Body of pancreas (tissue), 4 donors: Measurements from ENCODE around the gene CCDC81. TPM values are rescaled to one million over a fixed set of nuclear protein-coding genes. Genes with fewer than 3 reads are reported as not detected.

ENCODE experiments used
- ATAC-seq: fragments of 150-250 bp; one replicate; pipeline ENCODE4 v1.9.1; 2016
- DNase-seq, 4 donors: peaks; one replicate each; pipeline ENCODE4 v3.0.0-alpha.2; 2019
- H3K27ac ChIP-seq, 4 donors: fragments of 200-600 bp; sonication (generic); 1 replicate in 3 of 4; 2 replicates in 1 of 4; pipeline versions ENCODE4 v1.5.1 to v1.6.1; 2016 to 2019; ENCODE audit warnings: mild to moderate bottlenecking in 1 of 4, mixed read lengths in 1 of 4, moderate library complexity in 1 of 4
- H3K27me3 ChIP-seq, 2 donors: fragments of 200-600 bp; sonication (generic); one replicate each; pipeline ENCODE4 v1.6.0; 2016; ENCODE audit warnings: mild to moderate bottlenecking in 1 of 2
- H3K36me3 ChIP-seq, 2 donors: fragments of 200-600 bp; sonication (generic); replicated peaks in 1 of 2; 2 replicates each; pipeline ENCODE4 v1.5.1; 2016; ENCODE audit warnings: low read depth in 2 of 2; ENCODE audit not compliant: insufficient read depth in 1 of 2
- H3K4me1 ChIP-seq: fragments of 200-600 bp; sonication (generic); one replicate; pipeline ENCODE4 v1.6.0; 2016
- H3K4me3 ChIP-seq, 2 donors: fragments of 200-600 bp; sonication (generic); 1 replicate in 1 of 2; 2 replicates in 1 of 2; pipeline ENCODE4 v1.5.1; 2016 to 2019
- H3K9me3 ChIP-seq, 3 donors: fragments of 200-600 bp; sonication (generic); 1 replicate in 2 of 3; 2 replicates in 1 of 3; pipeline ENCODE4 v1.5.1; 2016
- CTCF ChIP-seq, 7 experiments: fragments of 450-650 bp in 4 of 7; fragments of 200-600 bp in 3 of 7; sonication (generic) in 3 of 7; IDR thresholded peaks; one replicate each; pipeline ENCODE4 v1.5.1; 2016 to 2019; ENCODE audit warnings: antibody characterized with exemption in 7 of 7
- POLR2A ChIP-seq, 3 donors: fragments of 450-650 bp; IDR thresholded peaks; one replicate each; pipeline ENCODE4 v1.6.1; 2016; ENCODE audit warnings: antibody characterized with exemption in 3 of 3, mild to moderate bottlenecking in 2 of 3
- WGBS, 2 donors: methylation state at CpG; one replicate each; pipeline ENCODE4 v1.1.5; 2017; 5-methylcytosine and 5-hydroxymethylcytosine counted together
- intact Hi-C: fragments of 100-400 bp; cut with DNase I; formaldehyde crosslinking; loops from one replicate; pipeline ENCODE4 v1.15.1; 2023
- total RNA-seq, 2 donors: library from RNA; depleted of rRNA; stranded (reverse); fragments of >200 nt; gene quantifications; one replicate each; pipeline ENCODE4 v1.1.0, GENCODE V29; 2016

The CCDC81 gene
- total RNA-seq, 2 donors from 2014 or later: 0.52 TPM; not detected in 1

- 89 to 93% methylated on average over 1 of the region's 1 CpG for WGBS, 2 donors
- Histone ChIP-seq H3K4me3 (no peak overlapping the region), H3K4me1 (no peaks in the 10 kb centered on the region), H3K27ac (no peak overlapping the region), H3K27me3 (no peaks in the 10 kb centered on the region), H3K9me3 (no peaks in the 10 kb centered on the region), H3K36me3 (peaks cover 0 to 4% of the 10 kb centered on the region in 2 donors)
- no peak for TF ChIP-seq POLR2A (IDR thresholded peaks at IDR 0.05)
- no peak for TF ChIP-seq CTCF (IDR thresholded peaks at IDR 0.05)
- intact Hi-C loops: no loop called here
- DNase-seq (no peak), ATAC-seq (no peak)
Observed at GRCh38 chr11:86444981-86445380, 70.3 kb downstream of the CCDC81 start.

GRCh38 chr11:86446163-86446923 is 71.7 kb downstream of the CCDC81 start:
- peaks cover 0 to 4% of the 10 kb centered on the region in 2 donors for H3K36me3 ChIP-seq
- H3K4me3 ChIP-seq: no peak overlapping the region
- H3K27ac ChIP-seq: no peak overlapping the region
- 91 to 95% methylated on average over 8 of the region's 8 CpGs for WGBS, 2 donors
- no peaks in the 10 kb centered on the region for H3K4me1 ChIP-seq
- DNase-seq: no peak
- intact Hi-C loops: no loop called here
- no peaks in the 10 kb centered on the region for H3K27me3 ChIP-seq
- ATAC-seq: no peak
- no peaks in the 10 kb centered on the region for H3K9me3 ChIP-seq
- TF ChIP-seq CTCF (IDR thresholded peaks at IDR 0.05) (no peak), POLR2A (IDR thresholded peaks at IDR 0.05) (no peak)

- WGBS, 2 donors: 92 to 95% methylated on average over 12 of the region's 12 CpGs
- no peak for TF ChIP-seq CTCF (IDR thresholded peaks at IDR 0.05)
- no peak for TF ChIP-seq POLR2A (IDR thresholded peaks at IDR 0.05)
- intact Hi-C loops: no loop called here
- Histone ChIP-seq H3K9me3 (no peaks in the 10 kb centered on the region), H3K4me1 (no peaks in the 10 kb centered on the region), H3K27ac (no peak overlapping the region), H3K36me3 (peaks cover 0 to 4% of the 10 kb centered on the region in 2 donors), H3K4me3 (no peak overlapping the region), H3K27me3 (no peaks in the 10 kb centered on the region)
- DNase-seq (no peak), ATAC-seq (no peak)
Observed at GRCh38 chr11:86446924-86447285, 72.2 kb downstream of the CCDC81 start.

- WGBS, 2 donors: 79 to 89% methylated on average over 3 of the region's 3 CpGs
- intact Hi-C loops: no loop called here
- ATAC-seq: no peak
Observed at GRCh38 chr11:86447763-86448480, 73.2 kb downstream of the CCDC81 start.

More at GRCh38 chr11:86447763-86448480, 73.2 kb downstream of the CCDC81 start:
- no peaks in the 10 kb centered on the region for H3K9me3 ChIP-seq
- peaks cover 0 to 4% of the 10 kb centered on the region in 2 donors for H3K36me3 ChIP-seq
- H3K4me1 ChIP-seq: no peaks in the 10 kb centered on the region
- TF ChIP-seq POLR2A (IDR thresholded peaks at IDR 0.05) (no peak), CTCF (IDR thresholded peaks at IDR 0.05) (no peak)
- no peak overlapping the region for H3K4me3 ChIP-seq
- H3K27ac ChIP-seq: no peak overlapping the region
- no peak for DNase-seq
- H3K27me3 ChIP-seq: no peaks in the 10 kb centered on the region
